CD4-positive, alpha-beta T cell treated with Interleukin-17A for 4 hours (primary cell): Measurements from ENCODE around the gene SLC22A2.

ENCODE experiments used
- DNase-seq: peaks from one replicate; pipeline ENCODE4 v3.0.0-alpha.2; 2020; ENCODE audit warnings: mixed read lengths

SLC22A2 gene

DNA sequence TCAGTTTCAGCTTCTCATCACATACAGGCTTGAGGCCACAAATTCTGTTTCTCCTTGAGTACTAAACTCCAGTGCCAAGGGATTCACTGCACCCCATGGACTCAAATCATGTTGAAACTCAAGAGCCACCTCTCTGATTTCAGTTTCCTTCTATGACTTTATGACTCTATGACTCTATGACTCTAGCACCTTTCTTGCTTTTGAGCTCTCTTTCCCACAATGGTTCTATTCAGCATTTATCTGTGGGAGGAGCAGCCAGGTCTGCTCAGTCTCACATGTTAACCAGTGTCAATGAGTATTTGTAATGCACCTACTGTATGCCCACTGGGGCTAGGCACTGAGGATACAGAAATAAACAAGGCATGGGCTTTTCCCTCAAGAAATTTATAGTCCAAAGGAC is 14.6 kb upstream of the SLC22A2 start:
- no peak for DNase-seq

GRCh38 chr6:160272707-160273106 is 14.1 kb upstream of the SLC22A2 start:
- DNase-seq = no peak

- DNase-seq = no peak
Observed at GRCh38 chr6:160270347-160270746, 11.7 kb upstream of the SLC22A2 start.

- no peak for DNase-seq
Observed at GRCh38 chr6:160269771-160270170, 11.2 kb upstream of the SLC22A2 start.

- DNase-seq = no peak
Observed at GRCh38 chr6:160269023-160269521, 10.5 kb upstream of the SLC22A2 start.

GRCh38 chr6:160267102-160267501 is 8.5 kb upstream of the SLC22A2 start:
- DNase-seq = no peak

- no peak for DNase-seq
Observed at GRCh38 chr6:160265869-160266476, 7.4 kb upstream of the SLC22A2 start.

DNA sequence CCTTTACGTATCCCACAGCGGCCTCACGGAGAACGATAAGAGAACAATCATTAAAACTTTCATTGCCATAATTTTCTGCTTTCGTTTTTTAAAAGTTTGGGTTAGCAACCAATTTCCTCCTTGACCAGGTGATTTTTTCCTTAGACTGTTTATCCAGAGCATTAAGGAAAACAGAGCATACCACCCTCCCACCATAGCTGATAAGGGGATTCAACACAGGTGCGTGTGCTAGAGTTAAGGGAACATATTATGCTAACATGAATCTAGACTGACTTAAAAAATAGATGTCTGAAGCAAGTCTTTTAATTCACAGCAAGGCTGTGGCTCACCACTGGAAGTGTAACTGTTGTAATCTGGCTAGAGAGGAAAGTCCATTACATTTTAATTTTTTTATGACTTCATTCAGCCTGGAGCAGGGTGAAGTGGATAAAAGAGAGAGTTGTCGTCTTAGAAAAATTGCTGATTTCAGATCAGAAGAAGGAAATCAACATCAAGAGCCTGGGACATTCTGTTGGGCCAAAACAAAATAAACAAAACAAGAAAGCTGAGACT is 5.5 kb upstream of the SLC22A2 start:
- DNase-seq = no peak

DNA sequence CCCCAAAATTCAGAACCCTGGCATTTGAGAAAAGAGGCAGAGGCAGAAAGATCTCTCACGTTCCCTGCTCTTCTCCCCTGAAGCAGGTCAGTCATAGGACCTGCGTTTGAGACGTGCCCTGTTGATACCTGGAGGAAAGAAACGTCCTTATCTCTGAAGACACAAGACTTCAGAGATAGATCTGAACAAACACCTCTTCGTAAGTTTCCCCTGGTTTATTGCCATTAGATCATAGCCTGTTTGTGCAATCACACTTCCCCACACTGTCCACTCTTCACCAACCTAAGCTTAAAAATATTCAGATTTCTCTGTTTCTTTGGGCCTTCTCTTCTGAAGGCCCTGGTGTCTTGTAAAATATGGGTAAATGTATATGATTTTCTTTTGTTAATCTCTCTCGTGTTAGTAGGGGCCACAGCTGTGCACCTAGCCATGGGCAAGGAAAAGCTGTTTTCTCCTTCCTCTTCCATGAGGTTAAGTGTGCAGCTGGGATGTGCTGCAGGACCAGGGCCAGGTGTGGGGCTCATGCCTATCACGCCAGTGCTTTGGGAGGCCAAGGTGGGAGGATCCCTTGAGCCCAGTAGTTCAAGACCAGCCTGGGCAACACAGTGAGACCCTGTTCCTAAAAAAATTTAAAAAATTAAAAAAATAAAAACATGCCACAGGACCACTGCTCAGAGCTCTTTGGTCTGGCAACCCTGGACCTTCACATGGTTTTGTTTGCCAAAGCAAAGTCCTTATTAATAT is 4.7 kb upstream of the SLC22A2 start:
- no peak for DNase-seq

DNA sequence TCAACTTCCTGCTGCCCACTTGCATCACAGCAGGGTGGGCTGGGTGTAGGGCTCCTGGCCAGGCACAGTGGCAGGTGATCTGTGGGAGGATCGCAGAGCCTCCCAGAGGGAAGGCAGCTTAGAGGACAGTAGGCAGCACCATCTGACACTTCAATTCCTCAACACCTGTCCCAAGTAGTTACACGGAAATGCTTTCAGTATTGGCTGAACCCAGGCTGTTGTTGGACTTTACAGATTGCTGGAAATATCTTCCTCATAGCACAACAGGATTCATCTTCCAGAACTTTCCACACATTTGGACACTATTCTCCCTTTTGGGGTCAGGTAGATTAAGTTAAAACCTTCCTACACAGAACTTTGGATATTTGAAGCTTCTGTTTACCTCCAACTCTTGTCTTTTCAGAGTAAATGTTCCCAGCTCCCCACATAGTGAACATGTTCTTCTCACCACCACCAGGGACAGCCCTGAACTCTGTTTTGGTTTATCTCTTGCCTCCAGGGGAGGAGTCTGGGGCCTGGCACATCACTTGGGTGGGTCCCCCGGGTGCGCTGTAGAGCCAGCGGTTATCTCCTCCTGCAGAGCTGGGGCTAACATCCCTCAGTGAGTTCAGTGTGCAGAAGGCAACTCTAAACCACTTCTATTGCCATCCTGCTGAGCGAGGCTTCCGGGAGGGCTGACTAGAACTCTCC is 3.5 kb upstream of the SLC22A2 start:
- no peak for DNase-seq

- DNase-seq = no peak
Observed at GRCh38 chr6:160260803-160261450, 2.3 kb upstream of the SLC22A2 start.

GRCh38 chr6:160260367-160260766 is 1.7 kb upstream of the SLC22A2 start:
- DNase-seq = no peak

DNA sequence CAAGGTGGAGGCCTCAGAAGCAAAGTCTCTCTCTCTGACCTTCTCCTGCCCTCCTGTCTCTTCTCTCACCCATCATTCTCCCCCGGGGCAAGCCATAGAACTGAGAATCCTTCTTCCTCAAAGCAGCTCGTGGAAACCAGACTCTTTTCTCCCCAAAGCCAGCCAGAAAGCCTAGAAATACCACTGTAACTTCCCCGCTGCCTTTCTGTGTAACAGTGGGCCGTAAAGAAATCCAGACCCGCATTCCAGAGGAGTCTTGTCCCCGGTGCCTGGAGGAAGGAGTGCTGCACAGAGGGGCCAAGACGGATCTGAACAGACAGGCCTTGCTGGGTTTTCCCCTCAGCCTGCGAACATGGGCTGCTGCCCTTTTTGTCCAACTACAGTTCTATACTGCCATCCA is 977 bp upstream of the SLC22A2 start:
- no peak for DNase-seq

- no peak for DNase-seq
Observed at GRCh38 chr6:160259143-160259425, 463 bp upstream of the SLC22A2 start.

DNA sequence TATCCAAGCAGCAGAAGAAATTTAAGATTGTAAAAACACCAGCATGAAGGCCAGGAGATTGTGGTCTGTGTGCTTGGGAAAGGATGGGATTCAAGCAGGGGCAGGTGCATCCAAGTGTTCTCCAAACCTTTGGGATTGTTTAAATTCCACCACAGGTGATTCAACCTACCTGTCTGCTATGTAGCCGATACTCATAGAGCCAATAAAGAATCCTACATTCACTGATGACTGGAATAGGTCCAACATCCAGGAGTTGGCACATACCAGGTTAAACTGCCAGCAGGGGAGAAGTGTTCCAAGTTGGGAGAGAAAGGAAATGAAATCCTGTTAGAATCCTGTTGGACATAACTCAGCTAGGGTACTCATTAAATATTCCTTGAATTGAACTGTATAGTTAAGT is 2.2 kb downstream of the SLC22A2 start:
- DNase-seq = no peak

GRCh38 chr6:160254467-160255312 is 3.9 kb downstream of the SLC22A2 start:
- no peak for DNase-seq

DNA sequence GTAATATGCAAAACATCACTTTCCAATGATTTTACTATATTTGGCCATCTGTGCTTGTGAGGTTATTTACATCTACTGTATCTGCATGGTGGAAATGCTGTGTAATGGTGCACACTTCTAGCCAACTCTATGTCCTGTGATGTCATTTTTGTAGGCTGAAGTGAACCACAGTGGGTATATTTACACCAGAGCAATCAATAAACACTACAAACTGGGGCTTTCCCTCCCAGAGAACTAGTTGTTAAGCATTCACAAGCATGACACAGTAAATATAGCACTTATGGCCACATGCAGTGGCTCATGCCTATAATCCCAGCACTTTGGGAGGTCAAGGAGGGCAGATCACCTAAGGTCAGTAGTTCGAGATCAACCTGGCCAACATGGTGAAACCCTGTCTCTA is 4.9 kb downstream of the SLC22A2 start:
- no peak for DNase-seq

GRCh38 chr6:160253292-160253691 is 5.3 kb downstream of the SLC22A2 start:
- DNase-seq = no peak

GRCh38 chr6:160252073-160252813 is 6.4 kb downstream of the SLC22A2 start:
- DNase-seq = no peak

DNA sequence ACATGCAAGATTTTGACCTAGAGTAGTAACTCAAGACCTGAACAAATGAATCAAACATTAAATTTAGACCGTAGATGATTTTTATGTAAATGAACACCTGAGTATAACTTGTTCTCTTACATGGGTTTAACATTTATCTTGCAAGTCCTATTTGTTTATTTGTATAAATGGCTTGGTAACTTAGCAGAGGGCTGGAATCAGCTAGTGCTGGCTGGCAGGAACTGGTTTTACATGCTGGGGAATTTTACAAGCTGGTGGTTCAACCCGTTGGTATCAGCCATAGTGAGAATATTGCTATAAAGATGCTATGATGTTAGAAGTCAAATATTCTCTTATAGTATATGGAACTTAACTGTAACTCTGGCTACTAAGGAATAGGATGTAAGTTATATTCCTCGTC is 8.9 kb downstream of the SLC22A2 start:
- DNase-seq = no peak

DNA sequence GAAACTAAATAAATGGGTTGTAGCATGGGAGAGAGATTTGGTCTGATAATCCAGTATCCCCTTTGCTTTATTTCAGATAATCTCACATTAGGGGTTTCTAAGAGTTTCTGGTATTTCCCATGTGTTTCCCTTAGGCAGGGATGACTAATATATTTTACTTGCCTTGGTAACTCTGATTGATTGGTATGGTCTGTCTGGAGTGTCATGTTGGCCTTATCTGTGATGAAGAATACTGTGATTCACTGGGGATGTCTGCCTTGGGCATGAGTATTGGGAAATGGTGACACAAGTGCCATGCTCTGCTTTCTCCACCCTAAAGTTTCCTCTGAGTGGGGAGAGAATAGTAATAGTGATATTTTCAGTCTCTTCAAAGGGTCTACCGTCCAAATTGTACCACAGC is 10.1 kb downstream of the SLC22A2 start:
- no peak for DNase-seq

GRCh38 chr6:160247457-160247883 is 11.2 kb downstream of the SLC22A2 start:
- no peak for DNase-seq
